ENCODE measurements around the gene TGOLN2. TPM values are rescaled to one million over a fixed set of nuclear protein-coding genes. Genes with fewer than 3 reads are reported as not detected.

Gene TGOLN2
- total RNA-seq, 1 donor from 2014 or later, result 72.4 TPM

DNA sequence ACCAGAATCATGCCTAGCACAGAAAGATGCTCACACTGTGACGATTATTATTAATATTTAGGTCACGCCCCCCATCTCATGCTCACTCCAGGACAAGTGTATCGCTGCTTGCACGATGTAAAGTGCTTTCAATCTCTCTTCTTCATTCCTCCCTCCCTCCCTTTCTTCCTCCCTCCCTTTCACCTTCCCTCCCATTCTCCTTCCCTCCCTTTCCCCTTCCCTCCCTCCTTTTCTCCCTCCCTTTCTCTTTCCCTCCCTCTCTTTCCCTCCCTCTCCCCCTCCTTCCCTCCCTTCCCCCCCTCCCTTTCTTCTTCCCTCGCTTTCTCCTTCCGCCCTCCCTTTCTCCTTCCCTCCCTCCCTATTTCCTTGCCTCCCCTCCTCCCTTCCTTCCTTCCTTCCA lies 19.6 kb downstream of the TGOLN2 start:
- TF ChIP-seq, protein P1, sequence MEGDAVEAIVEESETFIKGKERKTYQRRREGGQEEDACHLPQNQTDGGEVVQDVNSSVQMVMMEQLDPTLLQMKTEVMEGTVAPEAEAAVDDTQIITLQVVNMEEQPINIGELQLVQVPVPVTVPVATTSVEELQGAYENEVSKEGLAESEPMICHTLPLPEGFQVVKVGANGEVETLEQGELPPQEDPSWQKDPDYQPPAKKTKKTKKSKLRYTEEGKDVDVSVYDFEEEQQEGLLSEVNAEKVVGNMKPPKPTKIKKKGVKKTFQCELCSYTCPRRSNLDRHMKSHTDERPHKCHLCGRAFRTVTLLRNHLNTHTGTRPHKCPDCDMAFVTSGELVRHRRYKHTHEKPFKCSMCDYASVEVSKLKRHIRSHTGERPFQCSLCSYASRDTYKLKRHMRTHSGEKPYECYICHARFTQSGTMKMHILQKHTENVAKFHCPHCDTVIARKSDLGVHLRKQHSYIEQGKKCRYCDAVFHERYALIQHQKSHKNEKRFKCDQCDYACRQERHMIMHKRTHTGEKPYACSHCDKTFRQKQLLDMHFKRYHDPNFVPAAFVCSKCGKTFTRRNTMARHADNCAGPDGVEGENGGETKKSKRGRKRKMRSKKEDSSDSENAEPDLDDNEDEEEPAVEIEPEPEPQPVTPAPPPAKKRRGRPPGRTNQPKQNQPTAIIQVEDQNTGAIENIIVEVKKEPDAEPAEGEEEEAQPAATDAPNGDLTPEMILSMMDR (conservative IDR thresholded peaks at IDR 0.05; ENCODE audit: low read depth, low read length), result no peak
- peak overlapping the region; percentile 43 for H3K4me3 ChIP-seq (ENCODE audit: low read depth, low read length)
- DNase-seq (ENCODE audit: low read depth), result no peak

DNA sequence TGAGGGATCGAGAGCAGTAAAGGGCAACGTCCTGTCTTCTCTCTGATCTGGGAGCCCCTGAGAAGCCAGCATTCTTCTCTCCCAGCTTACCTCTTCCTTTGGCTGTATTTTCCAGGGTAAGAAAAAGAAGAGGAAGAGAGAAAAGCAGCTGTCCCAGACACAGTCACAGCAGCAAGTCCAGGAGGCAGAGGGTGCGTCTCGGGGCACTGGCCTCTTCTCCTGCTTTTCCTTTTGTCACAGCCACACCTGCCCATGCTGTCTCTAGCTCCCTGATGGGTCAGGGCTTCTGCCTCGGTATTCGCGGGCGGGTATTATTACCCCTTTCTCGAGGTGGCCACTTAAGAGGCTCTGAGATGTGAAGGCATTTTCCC lies 20.3 kb downstream of the TGOLN2 start:
- H3K4me3 ChIP-seq (ENCODE audit: low read depth, low read length), result peak overlapping the region; percentile 43
- TF ChIP-seq, protein P1 (conservative IDR thresholded peaks at IDR 0.05; ENCODE audit: low read depth, low read length), result no peak
- DNase-seq (ENCODE audit: low read depth), result no peak

DNA sequence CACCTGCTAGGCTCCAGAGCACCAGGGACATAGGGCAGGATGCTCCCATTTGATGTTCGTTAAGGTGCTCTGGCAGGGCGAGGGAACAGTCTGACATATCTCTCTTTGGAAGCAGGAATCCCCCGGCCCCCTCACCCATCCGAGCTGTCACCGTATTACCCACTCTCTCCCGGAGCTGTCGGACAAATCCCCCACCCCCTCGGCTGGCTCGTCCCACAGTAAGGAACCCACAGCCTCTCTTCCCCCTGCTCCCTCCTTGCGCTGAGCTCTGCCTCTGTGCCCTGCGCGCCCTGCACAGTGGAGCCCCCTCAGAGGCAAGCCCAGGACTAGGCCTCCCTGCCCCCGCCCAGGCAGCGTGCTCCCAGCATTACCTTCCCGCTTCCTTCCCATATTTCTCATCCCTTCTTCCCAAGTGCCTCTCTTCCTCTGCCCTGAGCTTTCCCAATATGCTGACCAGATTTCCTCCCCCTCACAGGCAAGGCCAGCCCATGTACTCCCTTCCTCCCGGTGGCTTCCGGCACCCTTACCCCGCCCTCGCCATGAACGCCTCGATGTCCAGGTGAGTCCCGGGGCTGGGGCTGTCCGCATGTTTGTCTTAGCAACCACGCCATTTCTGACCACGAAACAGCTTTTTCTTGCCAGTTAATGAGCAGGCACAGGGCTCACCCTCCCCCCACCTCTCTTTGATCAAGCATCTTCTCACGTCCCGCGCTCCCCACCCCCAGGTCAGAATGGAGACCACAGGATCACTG lies 23.8 kb downstream of the TGOLN2 start:
- TF ChIP-seq, protein P1 (conservative IDR thresholded peaks at IDR 0.05; ENCODE audit: low read depth, low read length), result no peak
- H3K4me3 ChIP-seq (ENCODE audit: low read depth, low read length), result no peak overlapping the region
- no peak for DNase-seq (ENCODE audit: low read depth)

DNA sequence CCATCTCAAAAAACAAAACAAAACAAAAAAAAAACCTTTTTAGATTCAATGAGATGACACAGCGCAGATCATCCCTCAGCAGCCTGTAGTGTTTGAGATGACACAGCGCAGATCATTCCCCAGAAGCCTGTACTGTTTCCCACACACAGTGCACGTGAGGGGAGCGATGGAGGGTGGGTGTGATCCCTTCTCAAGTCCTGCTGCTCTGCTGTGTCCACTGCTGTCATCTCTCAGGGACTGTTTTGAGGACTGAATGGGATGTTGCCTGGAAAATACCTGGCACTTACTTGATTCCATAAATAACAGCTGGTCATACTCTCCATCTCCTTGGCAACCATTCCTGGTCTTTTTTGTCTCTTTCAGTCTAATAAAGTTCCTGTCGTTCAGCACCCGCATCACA lies 25.7 kb downstream of the TGOLN2 start:
- no peak for DNase-seq (ENCODE audit: low read depth)
- TF ChIP-seq, protein P1 (conservative IDR thresholded peaks at IDR 0.05; ENCODE audit: low read depth, low read length), result no peak
- H3K4me3 ChIP-seq (ENCODE audit: low read depth, low read length), result no peak overlapping the region

DNA sequence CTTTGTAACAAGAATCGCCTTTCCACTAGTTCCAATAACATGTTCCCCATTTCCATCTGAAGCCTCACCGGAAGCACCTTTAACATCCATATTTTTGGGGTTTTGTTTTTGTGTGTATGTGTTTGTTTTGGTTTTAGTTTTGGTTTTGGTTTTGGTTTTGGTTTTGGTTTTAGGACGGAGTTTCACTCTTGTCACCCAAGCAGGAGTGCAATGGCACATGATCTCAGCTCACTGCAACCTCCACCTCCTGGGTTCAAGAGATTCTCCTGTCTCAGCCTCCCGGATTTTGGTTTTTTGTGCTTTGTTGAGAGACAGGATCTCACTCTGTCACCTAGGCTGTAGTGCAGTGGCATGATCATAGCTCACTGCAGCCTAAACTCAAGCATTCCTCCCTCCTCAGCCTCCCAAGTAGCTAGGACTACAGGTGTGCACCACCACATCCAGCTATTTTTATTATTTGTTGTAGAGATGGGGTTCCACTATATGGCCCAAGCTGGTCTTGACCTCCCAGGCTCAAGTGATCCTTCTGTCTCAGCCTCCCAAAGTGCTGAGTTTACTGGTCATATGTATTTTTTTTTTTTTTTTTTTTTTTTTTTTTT lies 36.3 kb downstream of the TGOLN2 start:
- no peak overlapping the region for H3K4me3 ChIP-seq (ENCODE audit: low read depth, low read length)
- TF ChIP-seq, protein P1 (conservative IDR thresholded peaks at IDR 0.05; ENCODE audit: low read depth, low read length), result no peak
- no peak for DNase-seq (ENCODE audit: low read depth)

DNA sequence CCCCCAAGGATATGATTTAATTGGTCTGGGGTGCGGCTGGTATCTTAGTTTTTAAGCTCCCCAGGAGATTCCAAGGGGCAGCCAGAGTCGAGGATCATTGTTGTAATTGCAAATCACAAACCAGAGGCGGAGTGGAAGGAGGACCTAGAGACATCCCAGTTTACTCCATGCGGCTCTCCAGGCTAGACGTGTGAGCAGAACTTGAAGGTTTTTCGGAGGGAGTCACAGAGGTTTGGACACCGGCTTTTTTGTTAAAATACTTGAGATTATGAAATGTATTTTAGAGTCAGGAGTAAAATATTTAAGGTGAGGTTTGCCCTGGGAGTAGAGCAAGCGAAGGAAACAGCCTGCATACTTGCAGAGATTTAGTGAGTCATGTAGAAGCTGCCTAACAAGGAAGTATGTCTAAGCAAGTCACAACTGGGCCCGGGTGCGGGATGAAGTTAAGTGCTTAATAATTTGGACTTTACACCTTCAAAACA lies 39.5 kb downstream of the TGOLN2 start:
- no peak overlapping the region for H3K4me3 ChIP-seq (ENCODE audit: low read depth, low read length)
- TF ChIP-seq, protein P1 (conservative IDR thresholded peaks at IDR 0.05; ENCODE audit: low read depth, low read length), result no peak
- no peak for DNase-seq (ENCODE audit: low read depth)

All from epithelial cell of proximal tubule (primary cell).